ENCODE measurements around the gene DPP6. TPM values are rescaled to one million over a fixed set of nuclear protein-coding genes. Genes with fewer than 3 reads are reported as not detected.

DPP6 gene
- total and polyA plus RNA-seq, 9 of the 15 experiments (the other 6 are each of a cell fraction or from before 2014, with no cell fraction given): not detected

DNA sequence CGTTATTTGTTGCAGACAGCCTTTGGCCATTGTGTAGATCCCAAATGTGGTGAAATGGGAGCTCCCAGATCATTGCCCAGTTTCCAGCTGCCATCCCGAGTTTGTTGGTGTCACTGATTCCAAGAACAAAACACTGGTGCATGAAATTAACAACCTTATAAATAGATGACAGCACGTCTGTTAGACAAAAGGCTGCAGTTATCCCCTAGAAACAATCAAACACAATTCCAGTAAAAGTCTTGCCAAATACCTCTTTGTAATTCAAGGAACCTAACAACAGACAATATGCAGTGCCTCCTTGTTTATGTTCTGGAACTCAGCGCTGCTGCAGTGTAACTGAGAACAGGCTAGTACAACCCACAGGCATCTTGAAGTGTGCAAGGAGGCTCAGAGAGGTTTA is 546.2 kb downstream of the DPP6 start:
- Histone ChIP-seq H3K9me1 (ENCODE audit: control insufficient read depth, insufficient read depth, low read length) (no peaks in the 10 kb centered on the region), H3K4me1 (replicated peaks in 1 of 2; ENCODE audit: control insufficient read depth in 2 of 2, insufficient read depth in 2 of 2, low read length in 2 of 2) (no peaks in the 10 kb centered on the region), H3K36me3 (ENCODE audit: control insufficient read depth, insufficient read depth, low read length) (no peaks in the 10 kb centered on the region), H3K9me3 (replicated peaks; ENCODE audit: control insufficient read depth, insufficient read depth, low read depth, low read length) (no peaks in the 10 kb centered on the region), H3K27ac (ENCODE audit: extremely low read depth, low read depth, low read length) (no peak overlapping the region), H4K20me1 (replicated peaks; ENCODE audit: control insufficient read depth, insufficient read depth, low read length) (no peaks in the 10 kb centered on the region), H3K4me2 (ENCODE audit: insufficient read depth, low read length) (no peak overlapping the region), H2AFZ (ENCODE audit: low read depth, low read length) (no peak overlapping the region), H3K27me3 (ENCODE audit: control insufficient read depth in 2 of 2, insufficient read depth in 2 of 2, low read length in 2 of 2) (peaks cover 36 to 37% of the 10 kb centered on the region in 2 experiments), H3K9ac (ENCODE audit: insufficient read depth in 1 of 2, low read depth in 2 of 2, low read length in 2 of 2) (no peak overlapping the region), H3K4me3 (no peak overlapping the region), H3K79me2 (ENCODE audit: control insufficient read depth, insufficient read depth, low read length) (no peaks in the 10 kb centered on the region)
- WGBS (ENCODE audit: insufficient coverage, low coverage, missing lambda C conversion rate): 0% methylated on average over 4 of the region's 4 CpGs
- ATAC-seq (no peak), FAIRE-seq (no peak), DNase-seq (ENCODE audit: extremely low read depth in 1 of 4, low spot score in 3 of 4) (no peak)
- ChIA-PET POLR2A (no interaction called here), CTCF (ENCODE audit: low intra/inter-chr PET ratio) (no interaction called here)
- TF ChIP-seq CBFB (CRISPR knock-in tag; IDR thresholded peaks at IDR 0.05): no peak
- no peak for TF ChIP-seq HEY1 (CRISPR knock-in tag; IDR thresholded peaks at IDR 0.05; ENCODE audit: borderline replicate concordance)
- TF ChIP-seq ZNF140 (CRISPR knock-in tag; IDR thresholded peaks at IDR 0.05): no peak
- TF ChIP-seq IRF2 (CRISPR knock-in tag; IDR thresholded peaks at IDR 0.05): no peak
- TF ChIP-seq HLTF (IDR thresholded peaks at IDR 0.05): no peak
- no peak for TF ChIP-seq PTRF (tag; IDR thresholded peaks at IDR 0.05)
- TF ChIP-seq CBX1 (IDR thresholded peaks at IDR 0.05; ENCODE audit: low read depth): no peak
- no peak for TF ChIP-seq ATF1 (CRISPR knock-in tag; IDR thresholded peaks at IDR 0.05)
- TF ChIP-seq ATF1 (tag; IDR thresholded peaks at IDR 0.05): no peak
- TF ChIP-seq MTA1 (IDR thresholded peaks at IDR 0.05; ENCODE audit: borderline replicate concordance): no peak
- no peak for TF ChIP-seq MNT (conservative IDR thresholded peaks at IDR 0.05)
- in situ Hi-C loops (cut with MboI) (no loop called here), intact Hi-C loops (cut with micrococcal nuclease) (no loop called here)
- BruUV-seq (replicated peaks): no TSS peak
